Mesenchymal stem cell (in vitro differentiated cells and primary cell): ENCODE results near the gene HS1BP3.

ENCODE experiments used
- DNase-seq: peaks from one replicate; pipeline ENCODE4 v3.0.0-alpha.2; 2013
- H2AFZ ChIP-seq: one replicate; pipeline ENCODE4 v1.6.1; 2013; ENCODE audit warnings: low read depth, mild to moderate bottlenecking, control low read depth, inconsistent platforms, low read length, moderate library complexity
- H2AK5ac ChIP-seq: 2 replicates; pipeline ENCODE4 v1.6.1; 2013; ENCODE audit warnings: low read length, moderate library complexity, mild to moderate bottlenecking, inconsistent platforms; ENCODE audit not compliant: severe bottlenecking
- H2BK120ac ChIP-seq: one replicate; pipeline ENCODE4 v1.6.1; 2013; ENCODE audit warnings: low read depth, mild to moderate bottlenecking, inconsistent platforms, low read length, moderate library complexity
- H2BK12ac ChIP-seq, 2 experiments: one replicate each; pipeline ENCODE4 v1.6.1; 2013; ENCODE audit warnings: inconsistent platforms in 2 of 2, low read length in 2 of 2, mild to moderate bottlenecking in 2 of 2, moderate library complexity in 2 of 2, control low read depth in 1 of 2
- H2BK15ac ChIP-seq: one replicate; pipeline ENCODE4 v1.6.1; 2013; ENCODE audit warnings: mild to moderate bottlenecking, low read depth, inconsistent platforms; ENCODE audit not compliant: poor library complexity, severe bottlenecking
- H2BK5ac ChIP-seq: 2 replicates; pipeline ENCODE4 v1.6.1; 2013; ENCODE audit warnings: low read depth, mild to moderate bottlenecking, low read length, control low read depth, inconsistent platforms; ENCODE audit not compliant: poor library complexity, severe bottlenecking
- H3K14ac ChIP-seq, 2 experiments: one replicate each; pipeline ENCODE4 v1.6.1; 2013; ENCODE audit warnings: inconsistent platforms in 2 of 2, low read length in 2 of 2, control low read depth in 1 of 2, mild to moderate bottlenecking in 1 of 2, moderate library complexity in 1 of 2
- H3K18ac ChIP-seq, 2 experiments: one replicate each; pipeline ENCODE4 v1.6.1; 2013; ENCODE audit warnings: inconsistent platforms in 2 of 2, low read length in 2 of 2, control low read depth in 1 of 2, low read depth in 1 of 2, mild to moderate bottlenecking in 1 of 2
- H3K23ac ChIP-seq, 2 experiments: one replicate each; pipeline ENCODE4 v1.6.1; 2013; ENCODE audit warnings: inconsistent platforms in 2 of 2, low read length in 2 of 2, mild to moderate bottlenecking in 2 of 2, moderate library complexity in 2 of 2, control low read depth in 1 of 2
- H3K27ac ChIP-seq: 2 replicates; pipeline ENCODE4 v1.5.1; 2013; ENCODE audit warnings: mild to moderate bottlenecking, moderate library complexity, low read length, control low read depth, inconsistent platforms; ENCODE audit not compliant: poor library complexity, severe bottlenecking
- H3K27me3 ChIP-seq, 2 experiments: 2 replicates each; pipeline versions ENCODE4 v1.6.1 to v1.7.0; 2013; ENCODE audit warnings: low read length in 2 of 2, mild to moderate bottlenecking in 2 of 2, moderate library complexity in 2 of 2, control low read depth in 1 of 2, inconsistent platforms in 1 of 2; ENCODE audit not compliant: control insufficient read depth in 1 of 2, insufficient read depth in 1 of 2
- H3K36me3 ChIP-seq, 2 experiments: 2 replicates each; pipeline versions ENCODE4 v1.6.1 to v1.7.0; 2013; ENCODE audit warnings: low read length in 2 of 2, control low read depth in 1 of 2, inconsistent platforms in 1 of 2, low read depth in 1 of 2, mild to moderate bottlenecking in 1 of 2; ENCODE audit not compliant: insufficient read depth in 2 of 2, control insufficient read depth in 1 of 2
- H3K4ac ChIP-seq, 2 experiments: one replicate each; pipeline ENCODE4 v1.6.1; 2013; ENCODE audit warnings: inconsistent platforms in 2 of 2, low read length in 2 of 2, mild to moderate bottlenecking in 2 of 2, moderate library complexity in 2 of 2, control low read depth in 1 of 2, low read depth in 1 of 2
- H3K4me1 ChIP-seq: 2 replicates; pipeline ENCODE4 v1.6.1; 2013; ENCODE audit warnings: low read depth, low read length, control low read depth; ENCODE audit not compliant: control insufficient read depth, insufficient read depth
- H3K4me2 ChIP-seq: 2 replicates; pipeline ENCODE4 v1.6.1; 2013; ENCODE audit warnings: low read length, mild to moderate bottlenecking, inconsistent platforms; ENCODE audit not compliant: poor library complexity, severe bottlenecking
- H3K4me3 ChIP-seq, 2 experiments: 2 replicates each; pipeline versions ENCODE4 v1.5.1 to v1.7.0; 2013; ENCODE audit warnings: low read length in 2 of 2, mild to moderate bottlenecking in 2 of 2, control low read depth in 1 of 2, low read depth in 1 of 2; ENCODE audit not compliant: insufficient read depth in 1 of 2
- H3K79me1 ChIP-seq: replicated peaks from 2 replicates; pipeline ENCODE4 v1.6.1; 2013; ENCODE audit warnings: mild to moderate bottlenecking, control low read depth, low read length, inconsistent platforms; ENCODE audit not compliant: poor library complexity, severe bottlenecking
- H3K9ac ChIP-seq: 2 replicates; pipeline ENCODE4 v1.7.0; 2013; ENCODE audit warnings: mild to moderate bottlenecking, low read length, moderate library complexity
- H3K9me3 ChIP-seq: 2 replicates; pipeline ENCODE4 v1.7.0; 2013; ENCODE audit warnings: mild to moderate bottlenecking, low read length; ENCODE audit not compliant: control insufficient read depth
- H4K8ac ChIP-seq: one replicate; pipeline ENCODE4 v1.6.1; 2013; ENCODE audit warnings: inconsistent platforms, mild to moderate bottlenecking, low read length, moderate library complexity
- H4K91ac ChIP-seq: one replicate; pipeline ENCODE4 v1.6.1; 2013; ENCODE audit warnings: mild to moderate bottlenecking, low read length, inconsistent platforms
- WGBS: methylation state at CpG from one replicate; pipeline ENCODE4 v1.1.7; 2013; ENCODE audit warnings: mixed read lengths; 5-methylcytosine and 5-hydroxymethylcytosine counted together

The HS1BP3 gene

GRCh38 chr2:20607446-20607845, 43.5 kb downstream of the HS1BP3 start:
- Histone ChIP-seq H3K18ac (no peak overlapping the region), H3K9me3 (peaks cover 3% of the 10 kb centered on the region), H3K4ac (no peak overlapping the region), H4K91ac (no peak overlapping the region), H3K27ac (no peak overlapping the region), H3K79me1 (no peaks in the 10 kb centered on the region), H2AK5ac (no peak overlapping the region), H3K14ac (no peak overlapping the region), H3K27me3 (no peaks in the 10 kb centered on the region), H3K4me3 (no peak overlapping the region), H3K23ac (no peak overlapping the region), H2BK12ac (no peak overlapping the region), H2AFZ (no peak overlapping the region), H3K4me1 (peaks cover 17% of the 10 kb centered on the region), H2BK120ac (no peak overlapping the region), H2BK5ac (no peak overlapping the region), H3K4me2 (no peak overlapping the region), H3K9ac (no peak overlapping the region), H3K36me3 (no peaks in the 10 kb centered on the region), H2BK15ac (no peak overlapping the region), H4K8ac (no peak overlapping the region)
- 100% methylated on average over 1 of the region's 2 CpGs for WGBS
- DNase-seq: no peak

- no peak overlapping the region for H2AK5ac ChIP-seq
- no peak overlapping the region for H3K4me3 ChIP-seq
- no peak overlapping the region for H3K23ac ChIP-seq
- no peak overlapping the region for H3K4ac ChIP-seq
- no peak overlapping the region for H3K9ac ChIP-seq
- no peak overlapping the region for H4K91ac ChIP-seq
- no peak overlapping the region for H2BK120ac ChIP-seq
- no peak overlapping the region for H3K27ac ChIP-seq
- no peaks in the 10 kb centered on the region for H3K36me3 ChIP-seq
- no peaks in the 10 kb centered on the region for H3K27me3 ChIP-seq
- H3K9me3 ChIP-seq: peaks cover 3% of the 10 kb centered on the region
- no peak overlapping the region for H2AFZ ChIP-seq
- H3K14ac ChIP-seq: no peak overlapping the region
- H2BK15ac ChIP-seq: no peak overlapping the region
- H2BK12ac ChIP-seq: no peak overlapping the region
- no peak overlapping the region for H3K18ac ChIP-seq
- WGBS: 61% methylated on average over 3 of the region's 3 CpGs
- no peak overlapping the region for H4K8ac ChIP-seq
- no peak for DNase-seq
- H3K4me2 ChIP-seq: no peak overlapping the region
- no peak overlapping the region for H2BK5ac ChIP-seq
- no peaks in the 10 kb centered on the region for H3K79me1 ChIP-seq
- peaks cover 11% of the 10 kb centered on the region for H3K4me1 ChIP-seq
These were observed 44.7 kb downstream of the HS1BP3 start for GRCh38 chr2:20606198-20606597.

DNA sequence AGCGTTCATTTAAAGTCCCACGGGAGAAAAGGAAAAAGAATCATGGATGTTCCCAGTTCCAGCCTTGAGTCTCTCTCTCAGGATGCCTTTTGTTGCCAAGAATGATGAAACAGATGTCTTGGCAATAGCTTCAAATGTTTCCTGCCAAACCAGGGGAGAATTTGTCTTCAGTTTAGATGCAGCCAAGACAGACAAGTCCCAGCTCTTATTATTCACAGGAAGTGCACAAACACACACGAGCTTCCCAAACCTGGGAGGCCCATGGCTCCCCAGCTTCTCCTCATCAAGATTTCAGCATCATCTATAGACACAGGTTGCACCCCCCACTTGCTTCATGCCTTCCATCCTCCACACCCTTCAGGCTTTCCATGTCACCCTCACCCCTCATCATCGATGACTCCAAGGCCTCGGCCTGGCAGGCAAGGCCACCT, 45.9 kb downstream of the HS1BP3 start:
- Histone ChIP-seq H3K14ac (no peak overlapping the region), H4K91ac (no peak overlapping the region), H3K23ac (no peak overlapping the region), H3K27ac (no peak overlapping the region), H3K27me3 (no peaks in the 10 kb centered on the region), H2BK120ac (no peak overlapping the region), H2AK5ac (no peak overlapping the region), H3K4me2 (no peak overlapping the region), H4K8ac (no peak overlapping the region), H3K4me3 (no peak overlapping the region), H3K9me3 (peaks cover 3% of the 10 kb centered on the region), H3K4me1 (peaks cover 12% of the 10 kb centered on the region), H3K18ac (peak overlapping the region in 1 of 2 experiments; percentile 59), H3K36me3 (no peaks in the 10 kb centered on the region), H3K9ac (peak overlapping the region; percentile 28), H3K79me1 (no peaks in the 10 kb centered on the region), H2BK5ac (no peak overlapping the region), H2BK15ac (no peak overlapping the region), H2AFZ (no peak overlapping the region), H2BK12ac (peak overlapping the region in 1 of 2 experiments; percentile 77), H3K4ac (no peak overlapping the region)
- peak; percentile 55 for DNase-seq
- WGBS: 84% methylated on average over 5 of the region's 5 CpGs

DNA sequence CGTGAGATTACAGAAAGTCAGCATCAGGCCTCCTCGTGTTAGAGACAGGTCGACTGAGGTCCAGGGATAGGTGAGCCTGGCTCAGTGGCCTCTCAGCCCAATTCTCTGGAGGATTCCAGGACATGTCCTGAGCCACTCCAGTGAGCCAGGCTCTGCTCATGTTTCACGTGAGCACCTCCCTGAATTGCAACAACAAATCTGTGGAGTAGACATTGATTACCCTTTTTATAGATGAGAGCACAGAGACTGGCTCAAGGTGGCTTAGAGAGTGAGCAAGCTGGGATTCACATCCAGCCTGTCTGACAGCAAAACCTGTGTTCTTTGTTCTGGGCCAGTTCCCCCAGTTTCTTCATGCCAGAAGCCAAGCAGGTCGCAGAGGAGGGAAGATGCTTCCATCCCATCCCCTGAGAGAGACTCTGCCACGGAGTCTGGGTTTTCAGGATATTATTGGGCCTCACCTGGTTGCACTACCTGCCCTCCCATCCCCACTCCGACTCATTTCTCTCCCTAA, 46.4 kb downstream of the HS1BP3 start:
- Histone ChIP-seq H2AFZ (no peak overlapping the region), H2BK15ac (peak overlapping the region; percentile 4), H3K4ac (peak overlapping the region; percentile 52 to 58), H3K9ac (peak overlapping the region; percentile 28), H2BK5ac (no peak overlapping the region), H4K91ac (peak overlapping the region; percentile 37), H3K27ac (no peak overlapping the region), H3K4me2 (no peak overlapping the region), H3K4me3 (no peak overlapping the region), H3K79me1 (no peaks in the 10 kb centered on the region), H3K4me1 (peaks cover 10% of the 10 kb centered on the region), H2BK120ac (peak overlapping the region; percentile 51), H3K36me3 (no peaks in the 10 kb centered on the region), H3K14ac (no peak overlapping the region), H3K9me3 (peaks cover 3% of the 10 kb centered on the region), H2AK5ac (peak overlapping the region; percentile 23), H4K8ac (no peak overlapping the region), H3K18ac (peak overlapping the region in 1 of 2 experiments; percentile 64), H3K27me3 (no peaks in the 10 kb centered on the region), H2BK12ac (peak overlapping the region in 1 of 2 experiments; percentile 77), H3K23ac (no peak overlapping the region)
- WGBS: 80% methylated on average over 7 of the region's 7 CpGs
- no peak for DNase-seq
